BJ (cell line): Measurements from ENCODE around the gene PDZRN4. TPM values are rescaled to one million over a fixed set of nuclear protein-coding genes. Genes with fewer than 3 reads are reported as not detected.

Source experiments
- CTCF ChIA-PET: fragments of 350-600 bp; formaldehyde crosslinking; extraction: SDS; loops from one replicate; lab custom pipeline; 2021; ENCODE audit warnings: antibody characterized with exemption, inconsistent platforms; lab: Yijun Ruan, JAX
- POLR2A ChIA-PET: fragments of 300-600 bp; sonication (Branson Sonifier 250); formaldehyde crosslinking; extraction: SDS; loops from one replicate; lab custom pipeline; 2021; ENCODE audit warnings: antibody characterized with exemption; lab: Charles Lee
- DNase-seq: peaks from one replicate; pipeline ENCODE4 v3.0.0-alpha.2; 2011; ENCODE audit warnings: low read depth
- H3K27me3 ChIP-seq: 2 replicates; pipeline ENCODE4 v1.6.0; 2011; ENCODE audit warnings: low read length; ENCODE audit not compliant: control insufficient read depth, insufficient read depth
- H3K36me3 ChIP-seq: 2 replicates; pipeline ENCODE4 v1.5.1; 2011; ENCODE audit warnings: low read length; ENCODE audit not compliant: control insufficient read depth, insufficient read depth
- H3K4me3 ChIP-seq: 2 replicates; pipeline ENCODE4 v1.5.1; 2011; ENCODE audit warnings: low read depth, mild to moderate bottlenecking, control low read depth, low read length
- CTCF ChIP-seq: IDR thresholded peaks from 2 replicates; pipeline ENCODE4 v1.5.1; 2011; ENCODE audit warnings: low read depth, mild to moderate bottlenecking, control low read depth, inconsistent platforms, low read length, moderate library complexity; ENCODE audit not compliant: insufficient read depth
- polyA plus RNA-seq: library from polyadenylated mRNA; depleted of rRNA; stranded (reverse); fragments of >200 nt; gene quantifications from 2 replicates; pipeline ENCODE4 v1.2.3, GENCODE V29; 2011

The PDZRN4 gene
- polyA plus RNA-seq, 1 experiment: not detected

- POLR2A ChIA-PET: no interaction called here
- CTCF ChIA-PET: no interaction called here
- H3K27me3 ChIP-seq: no peaks in the 10 kb centered on the region
These were observed 298.6 kb downstream of the PDZRN4 start for GRCh38 chr12:41486718-41487117.

GRCh38 chr12:41496009-41496408, 307.9 kb downstream of the PDZRN4 start:
- H3K4me3 ChIP-seq: no peak overlapping the region
- no peak for TF ChIP-seq CTCF
- POLR2A ChIA-PET: no interaction called here
- H3K27me3 ChIP-seq: no peaks in the 10 kb centered on the region
- DNase-seq: no peak
- H3K36me3 ChIP-seq: no peaks in the 10 kb centered on the region
- CTCF ChIA-PET: no interaction called here

More at GRCh38 chr12:41486718-41487117, 298.6 kb downstream of the PDZRN4 start:
- Histone ChIP-seq H3K36me3 (no peaks in the 10 kb centered on the region), H3K4me3 (no peak overlapping the region)
- no peak for TF ChIP-seq CTCF
- peak; percentile 23 for DNase-seq

- Histone ChIP-seq H3K36me3 (no peaks in the 10 kb centered on the region), H3K27me3 (no peaks in the 10 kb centered on the region), H3K4me3 (no peak overlapping the region)
- TF ChIP-seq CTCF: no peak
- ChIA-PET CTCF (interaction anchor here (1.4 kb wide), 1 partner anchor 9 kb away, joined by 4 read pairs; no protein-coding TSS in a partner anchor), POLR2A (no interaction called here)
- no peak for DNase-seq
These were observed 309.3 kb downstream of the PDZRN4 start for GRCh38 chr12:41497409-41497808.

- DNase-seq: no peak
- CTCF ChIA-PET: interaction anchor here (1.0 kb wide), 1 partner anchor 8 kb away, joined by 3 read pairs; no protein-coding TSS in a partner anchor
- H3K4me3 ChIP-seq: no peak overlapping the region
- H3K36me3 ChIP-seq: no peaks in the 10 kb centered on the region
- POLR2A ChIA-PET: no interaction called here
- TF ChIP-seq CTCF: no peak
- no peaks in the 10 kb centered on the region; the same call in 1 of the 2 replicates for H3K27me3 ChIP-seq
These were observed 316.9 kb downstream of the PDZRN4 start for GRCh38 chr12:41504976-41505375.

GRCh38 chr12:41507286-41507685, 319.2 kb downstream of the PDZRN4 start:
- H3K27me3 ChIP-seq: no peaks in the 10 kb centered on the region; the same call in 1 of the 2 replicates
- H3K4me3 ChIP-seq: no peak overlapping the region
- POLR2A ChIA-PET: no interaction called here
- no peak for DNase-seq
- no peaks in the 10 kb centered on the region for H3K36me3 ChIP-seq
- TF ChIP-seq CTCF: no peak
- CTCF ChIA-PET: interaction anchor here (1.4 kb wide), 1 partner anchor 13 kb away, joined by 3 read pairs; no protein-coding TSS in a partner anchor
